Measurements from ENCODE around the gene UMAD1.

GRCh38 chr7:7791523-7791922, 151.0 kb downstream of the UMAD1 start:
- TF ChIP-seq POLR2A (IDR thresholded peaks at IDR 0.05) = no peak
- TF ChIP-seq, protein P1, sequence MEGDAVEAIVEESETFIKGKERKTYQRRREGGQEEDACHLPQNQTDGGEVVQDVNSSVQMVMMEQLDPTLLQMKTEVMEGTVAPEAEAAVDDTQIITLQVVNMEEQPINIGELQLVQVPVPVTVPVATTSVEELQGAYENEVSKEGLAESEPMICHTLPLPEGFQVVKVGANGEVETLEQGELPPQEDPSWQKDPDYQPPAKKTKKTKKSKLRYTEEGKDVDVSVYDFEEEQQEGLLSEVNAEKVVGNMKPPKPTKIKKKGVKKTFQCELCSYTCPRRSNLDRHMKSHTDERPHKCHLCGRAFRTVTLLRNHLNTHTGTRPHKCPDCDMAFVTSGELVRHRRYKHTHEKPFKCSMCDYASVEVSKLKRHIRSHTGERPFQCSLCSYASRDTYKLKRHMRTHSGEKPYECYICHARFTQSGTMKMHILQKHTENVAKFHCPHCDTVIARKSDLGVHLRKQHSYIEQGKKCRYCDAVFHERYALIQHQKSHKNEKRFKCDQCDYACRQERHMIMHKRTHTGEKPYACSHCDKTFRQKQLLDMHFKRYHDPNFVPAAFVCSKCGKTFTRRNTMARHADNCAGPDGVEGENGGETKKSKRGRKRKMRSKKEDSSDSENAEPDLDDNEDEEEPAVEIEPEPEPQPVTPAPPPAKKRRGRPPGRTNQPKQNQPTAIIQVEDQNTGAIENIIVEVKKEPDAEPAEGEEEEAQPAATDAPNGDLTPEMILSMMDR (IDR thresholded peaks at IDR 0.05) = no peak
- TF ChIP-seq POLR2AphosphoS5 (IDR thresholded peaks at IDR 0.05) = no peak
